LHCN-M2 (cell line): Measurements from ENCODE around the gene KCNAB3. TPM values are rescaled to one million over a fixed set of nuclear protein-coding genes. Genes with fewer than 3 reads are reported as not detected.

Experiments used
- DNase-seq: peaks from one replicate; pipeline ENCODE4 v3.0.0-alpha.2; 2012; ENCODE audit warnings: low read depth
- total RNA-seq: library from RNA; depleted of rRNA; stranded (reverse); fragments of >200 nt; gene quantifications from 2 replicates; pipeline ENCODE4 v1.2.3, GENCODE V29; 2014; rRNA removed

The KCNAB3 gene
- total RNA-seq, 1 experiment from 2014 or later, result 0.46 TPM

GRCh38 chr17:7881276-7882054 is 48.2 kb downstream of the KCNAB3 start:
- DNase-seq, result no peak

- no peak for DNase-seq
These were observed 49.4 kb downstream of the KCNAB3 start for GRCh38 chr17:7880076-7880868.

- no peak for DNase-seq
These were observed 51.4 kb downstream of the KCNAB3 start for GRCh38 chr17:7878234-7878633.

- no peak for DNase-seq
These were observed 53.8 kb downstream of the KCNAB3 start for GRCh38 chr17:7875804-7876370.

DNA sequence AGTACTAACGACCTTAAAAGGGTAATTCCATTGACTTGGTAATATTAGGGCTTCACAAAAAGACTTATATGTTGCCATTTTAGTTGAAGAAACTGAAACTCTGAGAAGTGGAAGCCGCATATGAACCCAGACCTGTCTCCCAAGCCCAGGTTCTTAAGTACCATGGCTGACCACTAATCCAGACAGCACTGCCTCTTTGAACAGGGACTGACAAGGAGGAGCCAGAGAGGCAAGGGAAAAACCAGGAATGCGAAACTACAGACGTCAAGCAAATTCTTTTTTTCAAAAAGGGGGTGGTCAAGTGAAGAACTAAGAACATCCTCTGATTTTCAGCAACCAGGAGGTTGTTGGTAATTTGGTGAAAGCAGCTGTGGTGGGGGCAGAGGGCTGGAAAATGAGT is 56.6 kb downstream of the KCNAB3 start:
- no peak for DNase-seq

Other genes with a start within 250 kb of the KCNAB3 start
- 34.8 and 35.5 TPM in 2 replicates for gene TP53, start 242.4 kb downstream of the KCNAB3 start, total RNA-seq
- 18.2 and 20.0 TPM in 2 replicates for gene WRAP53, start 241.4 kb downstream of the KCNAB3 start, total RNA-seq
- gene EFNB3, start 224.7 kb downstream of the KCNAB3 start, total RNA-seq, result 0.75 and 0.90 TPM in 2 replicates
- gene DNAH2, start 212.1 kb downstream of the KCNAB3 start, total RNA-seq, result not detected in 2 replicates
- gene KDM6B, start 95.6 kb downstream of the KCNAB3 start, total RNA-seq, result 1.8 and 2.1 TPM in 2 replicates
- 1.1 TPM in 1 of 2 replicates, not detected in the other for gene TMEM88, start 74.8 kb downstream of the KCNAB3 start, total RNA-seq
- gene NAA38, start 72.3 kb downstream of the KCNAB3 start, total RNA-seq, result 80.8 and 89.6 TPM in 2 replicates
- gene CYB5D1, start 71.9 kb downstream of the KCNAB3 start, total RNA-seq, result 5.6 and 7.8 TPM in 2 replicates
- 83.2 and 98.2 TPM in 2 replicates for gene CHD3, start 41.1 kb downstream of the KCNAB3 start, total RNA-seq
- gene RNF227, start 13.6 kb downstream of the KCNAB3 start, total RNA-seq, result 6.9 and 14.2 TPM in 2 replicates
- gene TRAPPC1, start 2.1 kb upstream of the KCNAB3 start, total RNA-seq, result 54.2 and 58.2 TPM in 2 replicates
- 35.7 and 36.5 TPM in 2 replicates for gene CNTROB, start 2.4 kb upstream of the KCNAB3 start, total RNA-seq
- gene GUCY2D, start 72.8 kb upstream of the KCNAB3 start, total RNA-seq, result not detected in 2 replicates
- gene ALOX15B, start 109.2 kb upstream of the KCNAB3 start, total RNA-seq, result 0.17 and 0.58 TPM in 2 replicates
- 0.06 TPM in 1 of 2 replicates, not detected in the other for gene ALOX12B, start 157.9 kb upstream of the KCNAB3 start, total RNA-seq
- gene ALOXE3, start 188.7 kb upstream of the KCNAB3 start, total RNA-seq, result not detected in 2 replicates
- gene HES7, start 194.2 kb upstream of the KCNAB3 start, total RNA-seq, result 0.06 and 0.34 TPM in 2 replicates
- 12.6 and 18.2 TPM in 2 replicates for gene PER1, start 222.5 kb upstream of the KCNAB3 start, total RNA-seq
- 3.8 and 4.6 TPM in 2 replicates for gene VAMP2, start 233.1 kb upstream of the KCNAB3 start, total RNA-seq
- 40.0 and 45.3 TPM in 2 replicates for gene TMEM107, start 246.5 kb upstream of the KCNAB3 start, total RNA-seq